KOPT-K1 (cell line): ENCODE measurements around the gene CYREN.

Experiments used
- H3K27ac ChIP-seq: fragments of 200-600 bp; sonication (generic); 2 replicates; pipeline ENCODE4 v1.5.1; 2016; ENCODE audit warnings: antibody characterized with exemption, mild to moderate bottlenecking, low read depth, low read length; ENCODE audit not compliant: poor library complexity, severe bottlenecking
- H3K36me3 ChIP-seq: fragments of 200-600 bp; sonication (generic); 2 replicates; pipeline ENCODE4 v1.5.1; 2017; ENCODE audit warnings: antibody characterized with exemption, mild to moderate bottlenecking, low read length, moderate library complexity; ENCODE audit not compliant: insufficient read depth
- H3K9me3 ChIP-seq: fragments of 200-600 bp; sonication (generic); 2 replicates; pipeline ENCODE4 v1.5.1; 2017; ENCODE audit warnings: antibody characterized with exemption, low read length, mild to moderate bottlenecking; ENCODE audit not compliant: insufficient read depth, poor library complexity, severe bottlenecking

Gene CYREN

DNA sequence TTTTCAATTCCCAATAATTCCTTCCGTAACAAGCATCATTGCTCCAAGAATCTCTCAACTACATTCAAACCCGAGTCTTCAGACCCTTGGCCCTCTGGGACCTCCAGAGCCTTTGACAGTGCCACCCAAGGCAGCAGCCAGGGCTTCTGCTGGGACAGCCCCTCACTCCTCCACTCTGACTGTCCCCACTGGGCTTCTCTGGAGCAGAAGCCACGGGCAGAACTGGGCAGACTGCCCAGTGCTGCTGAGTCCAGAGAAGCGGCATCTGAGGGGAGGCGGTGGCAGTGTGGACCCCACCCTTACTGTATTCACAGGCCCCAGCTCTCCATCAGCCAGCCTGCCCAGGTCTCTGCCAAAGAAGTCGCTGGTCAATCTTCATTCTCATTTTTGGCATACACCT, 8.8 kb downstream of the CYREN start:
- H3K36me3 ChIP-seq, result peaks cover 35% of the 10 kb centered on the region
- H3K9me3 ChIP-seq, result peaks cover 27% of the 10 kb centered on the region
- H3K27ac ChIP-seq, result no peak overlapping the region

- Histone ChIP-seq H3K9me3 (peaks cover 33% of the 10 kb centered on the region), H3K27ac (no peak overlapping the region)
Measured at GRCh38 chr7:135160858-135161653, 9.5 kb downstream of the CYREN start.

GRCh38 chr7:135160098-135160857, 10.2 kb downstream of the CYREN start:
- peaks cover 41% of the 10 kb centered on the region for H3K9me3 ChIP-seq
- H3K36me3 ChIP-seq, result peaks cover 21% of the 10 kb centered on the region
- H3K27ac ChIP-seq, result no peak overlapping the region

More at GRCh38 chr7:135160858-135161653, 9.5 kb downstream of the CYREN start:
- H3K36me3 ChIP-seq, result peaks cover 29% of the 10 kb centered on the region

DNA sequence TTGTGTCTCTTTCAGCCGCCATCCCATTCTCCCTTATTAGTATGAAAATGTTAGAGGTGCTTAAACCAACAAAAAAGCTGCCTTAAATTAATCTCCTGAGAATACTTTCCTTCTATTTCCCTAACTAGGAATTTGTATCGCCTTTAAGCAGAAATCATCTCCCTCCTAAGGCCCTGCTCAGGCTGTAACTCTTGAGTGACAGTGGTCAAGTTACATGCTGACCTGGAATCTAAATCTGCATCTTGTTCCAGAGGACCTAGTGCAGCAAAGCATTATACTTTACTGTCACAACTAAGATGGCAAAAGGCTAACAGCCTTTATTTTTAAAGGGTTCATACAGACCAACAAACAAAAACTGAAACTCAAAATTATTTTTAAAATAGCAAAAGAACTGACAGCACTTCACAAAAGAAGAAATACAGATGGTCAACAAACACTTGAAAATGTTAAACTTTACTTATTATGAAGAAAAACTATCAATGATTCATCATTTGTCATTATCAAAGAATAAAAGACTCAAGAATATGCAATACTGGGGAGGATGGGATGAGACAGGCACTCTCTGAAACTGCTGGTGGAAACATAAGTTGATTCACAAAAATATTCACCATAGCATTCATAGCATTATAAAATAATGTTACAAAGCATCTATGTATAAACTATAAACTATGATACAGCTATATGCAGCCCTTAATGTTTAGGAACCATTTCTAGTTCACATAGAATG, 11.0 kb downstream of the CYREN start:
- peaks cover 43% of the 10 kb centered on the region for H3K9me3 ChIP-seq
- H3K36me3 ChIP-seq, result peaks cover 14% of the 10 kb centered on the region
- no peak overlapping the region for H3K27ac ChIP-seq

- Histone ChIP-seq H3K9me3 (peaks cover 43% of the 10 kb centered on the region), H3K36me3 (peaks cover 7% of the 10 kb centered on the region), H3K27ac (no peak overlapping the region)
Measured at GRCh38 chr7:135158874-135159273, 11.6 kb downstream of the CYREN start.

DNA sequence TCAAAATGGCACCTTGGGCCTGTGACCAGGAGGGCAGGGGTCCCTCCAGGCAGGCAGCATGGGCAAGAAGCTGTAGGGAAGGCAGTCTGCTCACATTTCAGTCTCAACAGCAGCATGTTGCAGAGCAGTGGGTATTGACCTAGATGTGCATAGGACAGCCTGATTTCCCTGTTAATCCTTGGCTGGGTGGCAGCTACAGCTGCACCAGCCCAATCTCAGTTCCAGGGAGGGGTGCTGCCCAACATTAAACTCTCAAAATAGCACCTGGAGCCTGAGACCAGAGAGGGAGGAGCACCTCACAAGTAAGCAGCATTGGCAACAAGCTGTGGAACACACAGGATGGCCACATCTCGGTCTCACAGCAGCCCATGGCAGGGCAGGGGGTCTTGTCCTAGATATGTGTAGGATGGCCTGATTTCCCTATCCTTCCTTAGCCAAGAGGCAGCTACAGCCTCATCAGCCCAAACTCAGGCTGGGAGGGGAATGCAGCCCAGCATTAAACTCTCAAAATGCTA, 12.3 kb downstream of the CYREN start:
- peaks cover 3% of the 10 kb centered on the region; the same call in 1 of the 2 replicates for H3K36me3 ChIP-seq
- no peak overlapping the region for H3K27ac ChIP-seq
- H3K9me3 ChIP-seq, result peaks cover 47% of the 10 kb centered on the region

DNA sequence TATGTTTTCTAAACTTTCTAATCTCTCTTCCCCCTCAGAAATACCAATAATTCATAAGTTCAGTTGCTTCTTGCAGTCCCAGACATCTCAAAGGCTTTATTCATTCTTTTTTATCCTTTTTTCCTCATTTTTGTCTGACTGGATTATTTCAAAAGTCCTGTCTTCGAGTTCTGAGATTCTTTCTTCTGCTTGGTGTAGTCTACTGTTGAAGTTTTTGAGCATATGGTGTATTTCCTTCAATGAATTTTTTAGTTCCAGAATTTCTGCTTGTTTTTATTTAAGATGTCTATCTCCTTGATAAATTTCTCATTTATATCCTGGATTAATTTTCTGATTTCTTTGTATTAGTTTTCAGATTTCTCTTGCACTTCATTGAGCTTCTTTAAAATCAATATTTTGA, 14.2 kb downstream of the CYREN start:
- H3K9me3 ChIP-seq, result peaks cover 33% of the 10 kb centered on the region
- H3K36me3 ChIP-seq, result no peaks in the 10 kb centered on the region; the same call in 1 of the 2 replicates
- H3K27ac ChIP-seq, result no peak overlapping the region

- H3K9me3 ChIP-seq, result peaks cover 33% of the 10 kb centered on the region
Measured at GRCh38 chr7:135154734-135155133, 15.8 kb downstream of the CYREN start.

DNA sequence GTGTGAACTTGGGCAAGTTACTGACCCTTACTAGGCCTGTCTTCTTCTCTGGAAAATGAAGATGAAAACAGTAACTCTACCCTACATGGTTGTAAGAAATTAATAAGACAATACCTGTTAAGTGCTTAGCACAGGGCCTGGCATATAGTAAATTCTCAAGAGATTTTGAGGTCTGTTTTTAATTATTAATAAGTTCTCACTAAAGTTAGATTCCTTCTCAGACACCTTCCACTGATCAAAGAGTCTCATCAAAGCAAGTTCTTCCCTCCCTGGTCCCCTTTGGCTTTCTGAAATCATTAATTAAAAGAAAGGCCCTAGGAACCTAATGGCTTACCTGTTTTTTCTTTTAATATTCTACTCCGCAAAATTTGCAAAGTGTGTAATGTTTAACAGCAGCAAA, 18.1 kb downstream of the CYREN start:
- H3K27ac ChIP-seq, result no peak overlapping the region
- no peaks in the 10 kb centered on the region; the same call in 1 of the 2 replicates for H3K36me3 ChIP-seq
- H3K9me3 ChIP-seq, result peaks cover 28% of the 10 kb centered on the region

More at GRCh38 chr7:135154734-135155133, 15.8 kb downstream of the CYREN start:
- H3K36me3 ChIP-seq, result no peaks in the 10 kb centered on the region; the same call in 1 of the 2 replicates
- no peak overlapping the region for H3K27ac ChIP-seq

DNA sequence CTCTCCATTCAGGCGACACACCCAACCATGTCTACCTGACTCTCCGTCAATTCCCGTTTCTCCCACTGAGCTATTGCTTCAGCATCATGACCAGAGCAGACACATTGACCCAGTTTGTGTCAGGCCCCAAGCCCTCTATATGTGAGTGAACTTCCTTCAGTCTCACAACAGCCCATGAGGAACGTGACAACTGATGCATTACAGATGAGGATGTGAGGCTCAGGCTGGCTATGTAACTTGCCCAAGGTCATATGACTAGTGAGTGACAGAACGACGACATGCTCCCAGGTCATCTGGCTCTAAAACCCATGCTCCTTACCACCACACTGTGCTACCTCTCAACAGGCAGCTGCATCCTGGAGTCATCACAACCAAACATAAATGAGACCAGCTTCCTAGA, 19.0 kb downstream of the CYREN start:
- Histone ChIP-seq H3K9me3 (peaks cover 19% of the 10 kb centered on the region), H3K36me3 (no peaks in the 10 kb centered on the region), H3K27ac (no peak overlapping the region)

GRCh38 chr7:135151132-135151531, 19.4 kb downstream of the CYREN start:
- peaks cover 15% of the 10 kb centered on the region for H3K9me3 ChIP-seq

GRCh38 chr7:135150072-135150782, 20.3 kb downstream of the CYREN start:
- no peak overlapping the region for H3K27ac ChIP-seq
- no peaks in the 10 kb centered on the region for H3K36me3 ChIP-seq

More at GRCh38 chr7:135151132-135151531, 19.4 kb downstream of the CYREN start:
- no peak overlapping the region for H3K27ac ChIP-seq
- no peaks in the 10 kb centered on the region for H3K36me3 ChIP-seq

DNA sequence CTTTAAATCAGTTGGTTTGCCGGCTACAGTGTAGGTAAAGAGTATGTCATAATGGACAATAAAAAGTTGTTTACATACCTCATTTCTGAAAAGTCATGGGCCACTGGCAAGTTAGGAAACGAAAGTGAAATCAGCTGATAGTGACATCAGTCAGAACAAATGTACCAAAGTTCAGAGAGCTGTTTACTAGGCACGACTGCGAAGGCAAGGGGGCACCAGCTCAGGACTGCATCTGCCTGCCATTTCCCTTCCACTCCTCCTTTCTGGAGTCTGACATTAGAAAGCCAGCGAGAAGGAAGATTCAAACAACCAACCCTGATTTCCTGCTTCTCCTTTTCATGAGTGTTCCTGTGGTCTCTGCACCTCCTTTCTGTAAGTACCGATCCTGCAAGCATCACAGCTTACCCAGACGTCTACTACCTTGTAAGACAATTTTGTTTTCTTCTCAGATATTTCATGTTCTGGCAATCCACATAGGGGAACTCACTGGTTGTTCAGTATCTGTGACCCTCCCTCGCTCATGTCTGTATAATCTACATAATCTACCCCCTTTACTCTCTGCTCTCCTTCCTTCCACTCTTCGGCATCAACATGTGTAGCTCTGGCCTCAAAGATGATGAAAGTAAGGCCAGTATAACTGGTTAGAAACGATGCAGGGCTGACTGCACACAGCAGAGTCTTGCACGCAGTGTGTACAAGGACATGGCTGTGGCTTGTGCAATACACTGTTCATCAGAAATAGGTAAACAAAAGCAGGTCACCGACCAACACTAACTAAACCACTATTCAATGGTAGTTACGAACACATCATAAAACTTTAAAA, 22.4 kb downstream of the CYREN start, which contains the start of gene TMEM140:
TMEM140 (plus strand) TSS at position 174 of the 823 bp plus-strand sequence. CDS start 16,370 bp downstream, outside the sequence.
- H3K27ac ChIP-seq, result peak within 1 kb of the TSS; percentile 50
- H3K36me3 ChIP-seq, result no peaks in the 10 kb centered on the region
- H3K9me3 ChIP-seq, result no peaks in the 10 kb centered on the region

More at GRCh38 chr7:135150072-135150782, 20.3 kb downstream of the CYREN start:
- peaks cover 6% of the 10 kb centered on the region for H3K9me3 ChIP-seq
